GM12878 (cell line): ENCODE results near the gene JOSD2. TPM values are rescaled to one million over a fixed set of nuclear protein-coding genes. Genes with fewer than 3 reads are reported as not detected.

Experiments
- ATF7 ChIP-seq: fragments of 450-650 bp; IDR thresholded peaks from 2 replicates; pipeline ENCODE4 v1.6.1; 2016; ENCODE audit warnings: low read depth, mild to moderate bottlenecking
- BMI1 ChIP-seq: fragments of 450-650 bp; IDR thresholded peaks from 2 replicates; pipeline ENCODE4 v1.6.1; 2016; ENCODE audit warnings: mild to moderate bottlenecking, moderate library complexity, borderline replicate concordance
- CBFB ChIP-seq: IDR thresholded peaks from 2 replicates; pipeline ENCODE4 v1.6.1; 2016; ENCODE audit warnings: antibody characterized with exemption, low read depth
- CREM ChIP-seq: IDR thresholded peaks from 2 replicates; pipeline ENCODE4 v1.6.1; 2014; ENCODE audit warnings: antibody characterized with exemption, low read depth
- DPF2 ChIP-seq: fragments of 450-650 bp; IDR thresholded peaks from 2 replicates; pipeline ENCODE4 v1.6.1; 2017; ENCODE audit warnings: mild to moderate bottlenecking
- EGR1 ChIP-seq, 2 experiments: IDR thresholded peaks; 1 replicate in 1 of 2; 2 replicates in 1 of 2; pipeline ENCODE4 v1.6.1; 2011 to 2012; ENCODE audit warnings: low read depth in 2 of 2, low read length in 2 of 2, borderline replicate concordance in 1 of 2, mild to moderate bottlenecking in 1 of 2, moderate library complexity in 1 of 2
- MEF2A ChIP-seq: IDR thresholded peaks from 2 replicates; pipeline ENCODE4 v1.6.1; 2011; ENCODE audit warnings: low read depth, mild to moderate bottlenecking, low read length, moderate library complexity; ENCODE audit not compliant: insufficient read depth
- MTA3 ChIP-seq: IDR thresholded peaks from 2 replicates; pipeline ENCODE4 v1.6.1; 2012; ENCODE audit warnings: low read length, inconsistent platforms, borderline replicate concordance
- SMARCA5 ChIP-seq: fragments of 450-650 bp; IDR thresholded peaks from 2 replicates; pipeline ENCODE4 v1.6.1; 2017; ENCODE audit warnings: mild to moderate bottlenecking
- SMC3 ChIP-seq: IDR thresholded peaks from 2 replicates; pipeline ENCODE4 v1.6.1; 2011; ENCODE audit warnings: low read length, improper control_type of control experiment, borderline replicate concordance
- SUZ12 ChIP-seq: fragments of 200-600 bp; sonication (generic); IDR thresholded peaks from one replicate; pipeline ENCODE4 v1.6.1; 2018; ENCODE audit warnings: antibody characterized with exemption, mild to moderate bottlenecking; ENCODE audit not compliant: unreplicated experiment
- ZBED1 ChIP-seq: IDR thresholded peaks from 2 replicates; pipeline ENCODE4 v1.6.1; 2016; ENCODE audit warnings: borderline replicate concordance
- polyA plus RNA-seq, 11 experiments: library from polyadenylated mRNA; depleted of rRNA in 4 of 11; unstranded in 6 of 11; stranded (reverse) in 5 of 11; fragments of >200 nt; fragmentation: Nextera tagmentation in 4 of 11; fragmentation: Illumina TruSeq in 1 of 11; extraction: Ambion mirVana in 4 of 11; extraction: Trizol in 1 of 11; gene quantifications; 1 replicate in 1 of 11; 2 replicates in 10 of 11; pipeline versions ENCODE4 v1.2.1 to v1.2.3, GENCODE V29; 2011 to 2016; ENCODE audit warnings: inconsistent platforms in 2 of 11, missing spikeins in 2 of 11, low read depth in 1 of 11
- total RNA-seq, 4 experiments: library from RNA; depleted of rRNA in 3 of 4; stranded (reverse); fragments of >200 nt in 3 of 4; fragmentation: Illumina TruSeq in 1 of 4; extraction: Trizol in 1 of 4; gene quantifications; 2 replicates each; pipeline versions ENCODE4 v1.2.1 to v1.2.3, GENCODE V29; 2013 to 2021
- TF ChIP-seq, protein P1 (sequence below): fragments of 450-650 bp; IDR thresholded peaks from 2 replicates; pipeline ENCODE4 v1.6.1; 2017; ENCODE audit warnings: mild to moderate bottlenecking, moderate library complexity
- TF ChIP-seq, protein P2 (sequence below): fragments of 450-650 bp; IDR thresholded peaks from 2 replicates; pipeline ENCODE4 v1.6.1; 2017; ENCODE audit warnings: mild to moderate bottlenecking, moderate library complexity
- TF ChIP-seq, protein P3 (sequence below): IDR thresholded peaks from 2 replicates; pipeline ENCODE4 v1.6.1; 2012; ENCODE audit warnings: low read depth, low read length, improper control_type of control experiment
- TF ChIP-seq, protein P4 (sequence below): fragments of 450-650 bp; conservative IDR thresholded peaks from 2 replicates; pipeline ENCODE4 v1.6.1; 2017; ENCODE audit warnings: mild to moderate bottlenecking, moderate library complexity
- TF ChIP-seq, protein P5 (sequence below), 3 experiments: IDR thresholded peaks in 2 of 3; conservative IDR thresholded peaks in 1 of 3; 2 replicates each; pipeline ENCODE4 v1.5.1; 2011; ENCODE audit warnings: low read depth in 3 of 3, low read length in 3 of 3, mild to moderate bottlenecking in 3 of 3, control low read depth in 2 of 3, moderate library complexity in 2 of 3, inconsistent platforms in 1 of 3, mixed read lengths in 1 of 3; ENCODE audit not compliant: control insufficient read depth in 2 of 3, insufficient read depth in 1 of 3; ENCODE audit errors: extremely low read depth in 1 of 3

JOSD2 gene
- total and polyA plus RNA-seq, 10 of the 15 experiments (the other 5 are each of a cell fraction or from before 2014, with no cell fraction given): 0.91 to 26.7 (median 13.0) TPM

DNA sequence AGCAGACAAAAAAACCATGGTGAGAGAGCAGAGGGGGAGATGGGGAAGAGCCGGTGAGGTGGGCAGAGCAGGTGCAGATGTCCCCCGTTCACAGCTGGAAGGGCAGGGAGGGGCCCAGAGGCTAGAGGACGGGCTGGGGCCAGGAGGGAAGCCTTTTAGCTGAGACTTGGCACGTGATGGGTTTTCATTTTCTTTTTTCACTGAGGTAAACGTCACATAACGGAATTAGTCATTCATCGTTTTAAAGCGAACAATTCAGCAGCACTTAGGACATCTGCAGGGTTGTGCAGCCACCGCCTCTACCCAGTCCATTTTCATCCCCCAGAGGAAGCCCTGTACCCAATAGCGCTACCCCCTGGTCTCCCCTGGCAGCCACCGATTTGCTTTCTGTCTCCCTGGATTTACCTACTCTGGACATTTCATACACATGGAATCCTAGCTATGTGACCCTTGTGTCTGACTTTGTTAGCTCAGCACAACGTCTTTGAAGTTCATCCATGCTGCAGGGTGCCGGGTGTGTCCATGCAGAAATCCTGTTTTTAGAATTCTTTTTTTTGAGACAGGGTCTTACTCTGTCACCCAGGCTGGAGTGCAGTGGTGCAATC, 50.7 kb downstream of the JOSD2 start (continued):
- TF ChIP-seq, protein P1, sequence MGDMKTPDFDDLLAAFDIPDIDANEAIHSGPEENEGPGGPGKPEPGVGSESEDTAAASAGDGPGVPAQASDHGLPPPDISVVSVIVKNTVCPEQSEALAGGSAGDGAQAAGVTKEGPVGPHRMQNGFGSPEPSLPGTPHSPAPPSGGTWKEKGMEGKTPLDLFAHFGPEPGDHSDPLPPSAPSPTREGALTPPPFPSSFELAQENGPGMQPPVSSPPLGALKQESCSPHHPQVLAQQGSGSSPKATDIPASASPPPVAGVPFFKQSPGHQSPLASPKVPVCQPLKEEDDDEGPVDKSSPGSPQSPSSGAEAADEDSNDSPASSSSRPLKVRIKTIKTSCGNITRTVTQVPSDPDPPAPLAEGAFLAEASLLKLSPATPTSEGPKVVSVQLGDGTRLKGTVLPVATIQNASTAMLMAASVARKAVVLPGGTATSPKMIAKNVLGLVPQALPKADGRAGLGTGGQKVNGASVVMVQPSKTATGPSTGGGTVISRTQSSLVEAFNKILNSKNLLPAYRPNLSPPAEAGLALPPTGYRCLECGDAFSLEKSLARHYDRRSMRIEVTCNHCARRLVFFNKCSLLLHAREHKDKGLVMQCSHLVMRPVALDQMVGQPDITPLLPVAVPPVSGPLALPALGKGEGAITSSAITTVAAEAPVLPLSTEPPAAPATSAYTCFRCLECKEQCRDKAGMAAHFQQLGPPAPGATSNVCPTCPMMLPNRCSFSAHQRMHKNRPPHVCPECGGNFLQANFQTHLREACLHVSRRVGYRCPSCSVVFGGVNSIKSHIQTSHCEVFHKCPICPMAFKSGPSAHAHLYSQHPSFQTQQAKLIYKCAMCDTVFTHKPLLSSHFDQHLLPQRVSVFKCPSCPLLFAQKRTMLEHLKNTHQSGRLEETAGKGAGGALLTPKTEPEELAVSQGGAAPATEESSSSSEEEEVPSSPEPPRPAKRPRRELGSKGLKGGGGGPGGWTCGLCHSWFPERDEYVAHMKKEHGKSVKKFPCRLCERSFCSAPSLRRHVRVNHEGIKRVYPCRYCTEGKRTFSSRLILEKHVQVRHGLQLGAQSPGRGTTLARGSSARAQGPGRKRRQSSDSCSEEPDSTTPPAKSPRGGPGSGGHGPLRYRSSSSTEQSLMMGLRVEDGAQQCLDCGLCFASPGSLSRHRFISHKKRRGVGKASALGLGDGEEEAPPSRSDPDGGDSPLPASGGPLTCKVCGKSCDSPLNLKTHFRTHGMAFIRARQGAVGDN: no peak
- TF ChIP-seq MTA3 (no peak), SMARCA5 (no peak), BMI1 (no peak), SUZ12 (no peak), ZBED1 (no peak), MEF2A (no peak), DPF2 (peak; percentile 1; the same call in 1 of the 2 replicates), CBFB (no peak), CREM (peak; percentile 71), EGR1 (IDR thresholded peaks at IDR 0.05; ENCODE audit: borderline replicate concordance in 1 of 2, low read depth in 2 of 2, low read length in 2 of 2) (no peak), SMC3 (peak; percentile 39; the same call in 1 of the 2 replicates), ATF7 (peak; percentile 77)
- TF ChIP-seq, protein P2, sequence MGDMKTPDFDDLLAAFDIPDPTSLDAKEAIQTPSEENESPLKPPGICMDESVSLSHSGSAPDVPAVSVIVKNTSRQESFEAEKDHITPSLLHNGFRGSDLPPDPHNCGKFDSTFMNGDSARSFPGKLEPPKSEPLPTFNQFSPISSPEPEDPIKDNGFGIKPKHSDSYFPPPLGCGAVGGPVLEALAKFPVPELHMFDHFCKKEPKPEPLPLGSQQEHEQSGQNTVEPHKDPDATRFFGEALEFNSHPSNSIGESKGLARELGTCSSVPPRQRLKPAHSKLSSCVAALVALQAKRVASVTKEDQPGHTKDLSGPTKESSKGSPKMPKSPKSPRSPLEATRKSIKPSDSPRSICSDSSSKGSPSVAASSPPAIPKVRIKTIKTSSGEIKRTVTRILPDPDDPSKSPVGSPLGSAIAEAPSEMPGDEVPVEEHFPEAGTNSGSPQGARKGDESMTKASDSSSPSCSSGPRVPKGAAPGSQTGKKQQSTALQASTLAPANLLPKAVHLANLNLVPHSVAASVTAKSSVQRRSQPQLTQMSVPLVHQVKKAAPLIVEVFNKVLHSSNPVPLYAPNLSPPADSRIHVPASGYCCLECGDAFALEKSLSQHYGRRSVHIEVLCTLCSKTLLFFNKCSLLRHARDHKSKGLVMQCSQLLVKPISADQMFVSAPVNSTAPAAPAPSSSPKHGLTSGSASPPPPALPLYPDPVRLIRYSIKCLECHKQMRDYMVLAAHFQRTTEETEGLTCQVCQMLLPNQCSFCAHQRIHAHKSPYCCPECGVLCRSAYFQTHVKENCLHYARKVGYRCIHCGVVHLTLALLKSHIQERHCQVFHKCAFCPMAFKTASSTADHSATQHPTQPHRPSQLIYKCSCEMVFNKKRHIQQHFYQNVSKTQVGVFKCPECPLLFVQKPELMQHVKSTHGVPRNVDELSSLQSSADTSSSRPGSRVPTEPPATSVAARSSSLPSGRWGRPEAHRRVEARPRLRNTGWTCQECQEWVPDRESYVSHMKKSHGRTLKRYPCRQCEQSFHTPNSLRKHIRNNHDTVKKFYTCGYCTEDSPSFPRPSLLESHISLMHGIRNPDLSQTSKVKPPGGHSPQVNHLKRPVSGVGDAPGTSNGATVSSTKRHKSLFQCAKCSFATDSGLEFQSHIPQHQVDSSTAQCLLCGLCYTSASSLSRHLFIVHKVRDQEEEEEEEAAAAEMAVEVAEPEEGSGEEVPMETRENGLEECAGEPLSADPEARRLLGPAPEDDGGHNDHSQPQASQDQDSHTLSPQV: no peak
- TF ChIP-seq, protein P3, sequence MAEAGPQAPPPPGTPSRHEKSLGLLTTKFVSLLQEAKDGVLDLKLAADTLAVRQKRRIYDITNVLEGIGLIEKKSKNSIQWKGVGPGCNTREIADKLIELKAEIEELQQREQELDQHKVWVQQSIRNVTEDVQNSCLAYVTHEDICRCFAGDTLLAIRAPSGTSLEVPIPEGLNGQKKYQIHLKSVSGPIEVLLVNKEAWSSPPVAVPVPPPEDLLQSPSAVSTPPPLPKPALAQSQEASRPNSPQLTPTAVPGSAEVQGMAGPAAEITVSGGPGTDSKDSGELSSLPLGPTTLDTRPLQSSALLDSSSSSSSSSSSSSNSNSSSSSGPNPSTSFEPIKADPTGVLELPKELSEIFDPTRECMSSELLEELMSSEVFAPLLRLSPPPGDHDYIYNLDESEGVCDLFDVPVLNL: no peak
- TF ChIP-seq, protein P4, sequence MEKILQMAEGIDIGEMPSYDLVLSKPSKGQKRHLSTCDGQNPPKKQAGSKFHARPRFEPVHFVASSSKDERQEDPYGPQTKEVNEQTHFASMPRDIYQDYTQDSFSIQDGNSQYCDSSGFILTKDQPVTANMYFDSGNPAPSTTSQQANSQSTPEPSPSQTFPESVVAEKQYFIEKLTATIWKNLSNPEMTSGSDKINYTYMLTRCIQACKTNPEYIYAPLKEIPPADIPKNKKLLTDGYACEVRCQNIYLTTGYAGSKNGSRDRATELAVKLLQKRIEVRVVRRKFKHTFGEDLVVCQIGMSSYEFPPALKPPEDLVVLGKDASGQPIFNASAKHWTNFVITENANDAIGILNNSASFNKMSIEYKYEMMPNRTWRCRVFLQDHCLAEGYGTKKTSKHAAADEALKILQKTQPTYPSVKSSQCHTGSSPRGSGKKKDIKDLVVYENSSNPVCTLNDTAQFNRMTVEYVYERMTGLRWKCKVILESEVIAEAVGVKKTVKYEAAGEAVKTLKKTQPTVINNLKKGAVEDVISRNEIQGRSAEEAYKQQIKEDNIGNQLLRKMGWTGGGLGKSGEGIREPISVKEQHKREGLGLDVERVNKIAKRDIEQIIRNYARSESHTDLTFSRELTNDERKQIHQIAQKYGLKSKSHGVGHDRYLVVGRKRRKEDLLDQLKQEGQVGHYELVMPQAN: no peak
- TF ChIP-seq, protein P5, sequence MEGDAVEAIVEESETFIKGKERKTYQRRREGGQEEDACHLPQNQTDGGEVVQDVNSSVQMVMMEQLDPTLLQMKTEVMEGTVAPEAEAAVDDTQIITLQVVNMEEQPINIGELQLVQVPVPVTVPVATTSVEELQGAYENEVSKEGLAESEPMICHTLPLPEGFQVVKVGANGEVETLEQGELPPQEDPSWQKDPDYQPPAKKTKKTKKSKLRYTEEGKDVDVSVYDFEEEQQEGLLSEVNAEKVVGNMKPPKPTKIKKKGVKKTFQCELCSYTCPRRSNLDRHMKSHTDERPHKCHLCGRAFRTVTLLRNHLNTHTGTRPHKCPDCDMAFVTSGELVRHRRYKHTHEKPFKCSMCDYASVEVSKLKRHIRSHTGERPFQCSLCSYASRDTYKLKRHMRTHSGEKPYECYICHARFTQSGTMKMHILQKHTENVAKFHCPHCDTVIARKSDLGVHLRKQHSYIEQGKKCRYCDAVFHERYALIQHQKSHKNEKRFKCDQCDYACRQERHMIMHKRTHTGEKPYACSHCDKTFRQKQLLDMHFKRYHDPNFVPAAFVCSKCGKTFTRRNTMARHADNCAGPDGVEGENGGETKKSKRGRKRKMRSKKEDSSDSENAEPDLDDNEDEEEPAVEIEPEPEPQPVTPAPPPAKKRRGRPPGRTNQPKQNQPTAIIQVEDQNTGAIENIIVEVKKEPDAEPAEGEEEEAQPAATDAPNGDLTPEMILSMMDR (IDR thresholded peaks at IDR 0.05 in 2 of 3, conservative IDR thresholded peaks at IDR 0.05 in 1 of 3; ENCODE audit: control insufficient read depth in 2 of 3, extremely low read depth in 1 of 3, insufficient read depth in 1 of 3, low read depth in 3 of 3, low read length in 3 of 3): peak; percentile 35 to 43 (median 40); a peak in 5 of 6 replicates
